HG03175 (cell line): Measurements from ENCODE around the gene JARID2.

Source experiments
- ATAC-seq: cut with Tn5 transposase; IDR thresholded peaks from one replicate; pipeline ENCODE4 v1.9.1; 2021; ENCODE audit warnings: mild to moderate bottlenecking, moderate library complexity; ENCODE audit not compliant: unreplicated experiment

Gene JARID2

GRCh38 chr6:15479761-15480160 is 233.9 kb downstream of the JARID2 start:
- ATAC-seq, result no peak

GRCh38 chr6:15480525-15480924 is 234.7 kb downstream of the JARID2 start:
- no peak for ATAC-seq

GRCh38 chr6:15481390-15482291 is 235.8 kb downstream of the JARID2 start:
- ATAC-seq, result no peak

DNA sequence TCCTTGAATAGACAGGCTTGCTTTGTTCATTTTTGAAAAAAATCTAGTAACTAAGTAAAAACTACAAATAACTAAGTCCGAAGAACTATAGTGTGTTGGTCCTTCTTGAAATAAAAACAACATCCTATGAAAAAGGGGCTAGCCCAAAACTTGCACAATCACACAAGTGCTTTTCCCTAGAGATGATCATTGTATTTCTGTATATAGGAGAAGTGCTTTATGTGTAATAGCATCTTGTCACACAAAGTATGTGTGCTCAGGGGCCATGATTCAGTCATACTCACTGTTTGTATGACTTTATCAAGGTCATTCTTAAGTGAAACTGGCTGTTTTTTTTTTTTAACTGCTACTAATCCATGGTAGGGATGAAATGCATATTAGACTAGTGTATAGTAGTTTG is 237.2 kb downstream of the JARID2 start:
- ATAC-seq, result no peak

- no peak for ATAC-seq
Measured at GRCh38 chr6:15484140-15484539, 238.3 kb downstream of the JARID2 start.

DNA sequence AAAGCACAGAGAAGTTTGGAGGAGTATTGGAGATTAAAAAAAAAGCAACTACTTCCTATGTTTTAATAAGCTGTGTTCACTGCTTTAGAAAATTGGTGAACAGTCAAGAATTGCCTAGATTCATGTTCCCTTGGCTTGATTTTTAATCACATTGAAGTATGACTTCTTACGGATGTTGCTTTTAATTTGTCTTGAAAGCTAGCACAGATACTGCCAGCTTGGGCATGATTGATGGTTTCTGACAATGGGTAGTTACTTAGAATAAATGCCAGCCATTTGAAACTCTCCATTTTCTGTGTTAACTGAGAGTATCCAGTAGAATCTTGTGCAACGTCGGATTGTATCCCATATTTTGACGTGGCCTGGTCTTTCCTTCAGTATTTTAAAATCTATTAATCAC is 239.0 kb downstream of the JARID2 start:
- ATAC-seq, result no peak

DNA sequence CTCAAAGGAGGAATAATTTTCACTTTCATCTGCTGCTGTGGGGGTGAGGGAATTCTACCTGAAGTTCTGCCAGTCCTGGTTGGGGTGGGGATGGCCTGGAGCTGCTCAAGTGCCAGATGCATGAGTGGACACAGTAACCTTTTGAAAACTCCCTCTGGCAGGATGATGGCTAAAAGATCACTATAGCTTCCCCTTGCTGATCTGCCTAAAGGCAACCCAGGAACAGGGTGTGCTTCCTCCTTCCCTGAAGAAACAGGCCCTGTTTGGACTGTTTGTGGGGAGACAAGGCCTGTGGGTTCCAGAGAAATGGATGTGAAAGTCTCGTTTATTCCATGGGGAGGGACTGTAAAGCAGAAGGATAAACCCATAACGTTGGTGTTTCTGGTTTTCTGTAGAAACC is 240.1 kb downstream of the JARID2 start:
- ATAC-seq, result no peak

DNA sequence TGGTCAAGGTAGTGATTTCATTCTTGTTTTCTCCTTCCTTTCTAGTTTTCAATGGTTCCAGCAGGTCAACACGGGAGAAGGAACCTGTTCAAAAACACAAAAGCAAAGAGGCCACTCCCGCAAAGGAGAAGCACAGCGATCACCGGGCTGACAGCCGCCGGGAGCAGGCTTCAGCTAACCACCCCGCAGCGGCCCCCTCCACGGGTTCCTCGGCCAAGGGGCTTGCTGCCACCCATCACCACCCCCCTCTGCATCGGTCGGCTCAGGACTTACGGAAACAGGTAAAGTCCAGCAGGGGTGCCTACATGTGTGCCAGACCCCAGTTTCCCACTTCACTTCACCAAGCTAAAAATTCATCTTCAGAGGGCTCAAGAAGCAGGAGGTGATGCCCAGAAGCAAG is 241.4 kb downstream of the JARID2 start:
- no peak for ATAC-seq

DNA sequence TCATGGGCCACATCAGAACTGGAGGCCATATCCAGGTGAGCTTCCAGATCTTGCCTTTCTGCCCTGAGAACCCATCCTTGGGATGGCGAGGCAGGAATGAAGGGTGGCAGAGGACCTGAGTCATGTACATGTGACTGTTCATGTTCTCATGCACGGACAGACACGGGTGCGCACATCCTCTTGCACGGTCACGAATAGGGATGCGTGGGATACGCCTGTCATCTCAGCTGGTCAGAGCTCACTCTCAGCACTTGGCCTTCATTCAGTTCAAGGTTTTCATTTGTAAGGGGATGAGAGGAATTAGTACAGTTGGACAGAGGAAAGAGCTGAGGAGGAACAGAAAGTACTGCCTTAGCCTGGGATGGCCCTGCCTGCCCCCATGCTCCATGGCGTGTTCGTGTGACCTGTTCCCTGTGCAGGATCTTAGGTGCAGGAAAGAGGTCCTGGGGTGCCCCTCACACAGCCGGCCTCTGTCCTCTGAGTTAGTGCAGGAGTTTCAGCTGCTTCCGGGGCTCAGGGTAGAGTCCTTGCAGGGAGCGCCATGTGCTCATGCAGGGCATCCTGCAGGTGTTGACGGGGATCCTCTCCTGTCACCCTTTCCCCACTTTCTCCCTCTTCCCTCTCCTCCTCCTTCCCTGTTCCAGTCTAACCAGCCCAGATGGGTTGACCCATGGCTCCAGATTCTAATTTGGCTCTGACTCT is 243.5 kb downstream of the JARID2 start:
- no peak for ATAC-seq

- ATAC-seq, result no peak
Measured at GRCh38 chr6:15490242-15491100, 244.6 kb downstream of the JARID2 start.

DNA sequence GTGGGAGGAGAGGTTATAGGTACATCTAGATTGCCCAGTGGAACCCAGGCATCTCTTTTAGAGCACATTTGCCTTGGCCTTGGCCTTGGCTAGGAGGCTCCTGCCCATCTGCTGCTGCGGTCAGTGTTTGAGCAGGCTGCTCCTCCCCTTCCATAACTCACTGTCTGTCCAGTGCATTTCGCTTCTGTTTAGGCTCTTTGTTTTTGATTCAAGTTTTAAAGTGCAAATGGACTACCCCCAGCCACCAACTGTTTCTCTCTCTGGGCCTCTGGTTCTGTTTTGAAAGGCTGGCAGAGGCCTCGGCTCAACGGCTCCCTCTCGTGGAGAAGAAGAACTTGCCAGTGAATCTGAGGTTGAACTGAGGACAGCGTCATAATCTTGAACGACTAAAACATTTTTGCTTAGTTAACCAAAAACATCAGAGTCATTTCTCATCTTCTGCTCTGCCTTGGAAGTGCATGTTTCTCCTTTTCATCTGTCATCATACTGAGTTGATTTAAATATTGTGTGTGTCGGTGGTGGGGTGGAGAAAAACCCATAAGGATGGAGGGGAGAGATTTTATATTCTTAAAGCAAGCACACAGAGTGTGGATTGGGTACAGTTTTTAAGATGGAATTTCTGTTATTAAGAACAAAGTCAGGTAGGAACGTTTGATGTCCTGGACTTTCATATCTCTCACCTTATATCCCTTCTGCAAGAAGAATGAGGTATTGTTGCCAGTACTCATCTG is 245.6 kb downstream of the JARID2 start:
- no peak for ATAC-seq

DNA sequence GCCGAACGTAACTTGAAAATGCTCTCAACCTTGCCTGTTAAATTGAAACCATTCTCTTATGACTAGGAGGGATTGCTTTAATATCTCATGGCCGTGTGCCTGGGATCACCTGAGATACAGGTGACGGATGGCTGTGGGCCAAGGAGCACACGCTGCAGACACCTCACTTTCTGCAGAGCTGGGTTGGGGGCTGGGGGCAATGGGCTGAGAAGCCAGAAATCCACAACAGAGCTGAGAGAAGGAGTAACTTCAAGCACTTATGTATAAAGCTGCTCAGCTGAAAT is 246.1 kb downstream of the JARID2 start:
- no peak for ATAC-seq

DNA sequence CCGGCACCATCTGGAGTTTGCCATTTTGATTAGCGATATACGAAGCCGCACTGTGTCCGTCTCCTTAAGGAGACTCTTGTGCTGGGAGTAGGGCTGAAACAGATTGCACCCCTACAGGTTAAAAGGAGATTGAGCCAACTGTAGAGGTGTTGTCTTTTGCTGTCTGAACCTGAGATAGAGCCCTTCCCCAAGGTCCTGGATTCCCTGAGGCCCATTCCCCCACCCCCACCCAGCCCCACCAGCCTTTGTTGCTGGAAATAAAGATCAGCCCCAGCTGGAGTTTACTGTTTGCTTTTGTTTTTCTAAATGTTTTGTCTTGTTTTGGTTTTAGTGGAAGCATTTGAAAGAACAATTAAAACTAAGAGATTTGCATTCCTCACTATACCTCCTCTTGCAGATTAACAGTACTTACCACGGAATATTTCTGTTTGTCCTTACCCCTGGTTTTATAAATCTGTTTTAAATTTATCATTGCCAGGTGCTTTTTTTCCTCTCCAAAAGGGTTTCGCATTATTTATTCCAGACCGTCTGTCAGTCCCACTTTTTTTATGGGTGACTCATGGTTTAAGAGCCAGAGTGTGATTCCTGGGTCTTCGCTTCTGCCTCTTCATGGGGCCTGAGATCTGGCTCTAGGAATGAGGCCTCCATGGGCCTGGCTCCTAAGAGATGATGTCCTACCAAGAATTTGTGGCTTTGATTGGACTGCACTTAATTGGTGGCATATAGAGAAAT is 247.7 kb downstream of the JARID2 start:
- no peak for ATAC-seq

DNA sequence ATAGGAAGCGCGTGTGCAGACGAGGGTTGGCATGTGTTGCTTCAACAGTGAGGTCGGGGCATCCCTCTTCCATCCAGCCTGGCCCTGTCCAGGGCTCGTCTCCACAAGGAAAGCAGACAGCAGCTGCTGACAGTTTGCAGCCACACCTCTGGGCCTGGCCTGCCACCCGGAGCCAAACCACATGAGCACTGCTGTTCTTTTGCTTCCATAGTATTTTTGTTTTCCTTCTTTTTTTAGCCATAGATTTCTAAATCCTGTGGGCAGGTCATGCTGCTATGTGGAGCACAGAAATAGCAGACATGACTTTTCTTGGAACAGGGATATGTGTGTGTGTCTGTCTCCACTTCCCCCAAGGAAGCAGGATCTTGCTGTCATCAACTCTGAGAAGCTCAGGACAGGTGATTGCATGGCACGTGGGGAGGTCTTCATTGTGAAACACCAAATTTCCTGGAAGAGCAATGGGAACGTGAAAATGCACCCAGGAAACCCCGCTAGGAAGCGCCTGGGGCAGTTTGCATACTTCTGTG is 249.6 kb downstream of the JARID2 start:
- ATAC-seq, result no peak

GRCh38 chr6:15496345-15497131 is 250.7 kb downstream of the JARID2 start:
- ATAC-seq, result no peak

DNA sequence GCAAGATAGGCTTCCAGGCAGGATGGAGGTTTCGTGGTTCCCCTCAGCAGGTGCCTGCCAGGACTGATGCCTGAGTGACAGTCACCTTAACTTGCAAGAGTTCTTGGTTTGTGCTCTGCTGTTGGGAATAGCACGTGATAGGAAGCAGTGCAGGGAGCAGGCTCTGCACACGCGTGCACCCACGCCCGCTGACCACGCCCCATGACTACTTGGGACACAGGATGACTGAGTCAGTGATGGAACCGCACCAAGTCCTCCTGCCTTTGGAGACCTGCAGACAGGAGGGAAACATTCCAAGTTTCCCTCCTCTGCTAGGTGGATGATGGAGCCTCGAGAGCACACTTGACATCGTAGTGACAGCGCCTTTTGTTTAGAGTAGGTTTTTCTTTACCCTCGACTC is 252.8 kb downstream of the JARID2 start:
- no peak for ATAC-seq

DNA sequence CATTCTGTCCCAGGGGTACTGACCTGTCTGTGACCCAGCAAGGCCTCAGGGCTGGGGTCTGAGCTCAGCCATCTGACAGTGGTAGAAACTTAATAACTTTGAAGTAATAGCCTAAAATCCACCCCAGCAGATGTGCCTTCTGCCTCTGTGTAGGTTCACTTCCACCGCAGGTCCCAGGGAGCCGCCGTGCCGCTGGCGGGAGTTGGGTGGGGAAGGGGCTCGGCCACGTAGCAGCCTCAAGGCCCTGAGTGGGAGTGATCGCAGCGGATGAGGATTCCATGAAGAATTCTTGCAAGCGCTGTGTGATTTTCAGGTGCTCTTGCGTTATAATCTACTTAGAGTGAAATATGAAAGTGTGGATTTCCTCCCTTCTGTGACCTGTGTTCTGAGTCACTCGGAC is 253.3 kb downstream of the JARID2 start:
- no peak for ATAC-seq

DNA sequence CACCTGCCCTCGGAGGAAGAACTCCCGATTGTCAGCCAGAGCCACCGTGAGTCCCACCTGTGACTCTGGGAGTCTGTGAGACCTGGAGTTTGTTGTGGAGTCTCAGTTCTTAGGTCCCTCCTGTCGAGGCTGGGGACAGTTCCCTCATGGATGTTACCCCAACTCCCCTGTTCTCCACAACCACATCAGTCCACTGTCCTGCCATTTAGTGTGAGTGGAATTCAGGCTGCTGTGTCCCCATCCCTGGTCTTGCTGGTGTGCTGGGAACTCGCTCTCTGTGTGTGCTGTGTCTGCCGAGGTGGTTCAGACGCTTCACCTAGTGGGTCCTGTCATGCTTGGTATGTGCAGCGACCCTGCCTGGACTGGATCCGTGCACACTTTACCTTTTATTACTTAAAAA is 253.7 kb downstream of the JARID2 start:
- ATAC-seq, result no peak

- no peak for ATAC-seq
Measured at GRCh38 chr6:15500078-15500740, 254.3 kb downstream of the JARID2 start.
